ENCODE data around the gene SLC13A5. TPM values are rescaled to one million over a fixed set of nuclear protein-coding genes. Genes with fewer than 3 reads are reported as not detected.
A peak's percentile ranks its signal among the peaks of the same experiment; 100 is the strongest.

SLC13A5 gene
- total RNA-seq (2011; cell fraction: chromatin; rRNA removed; ENCODE audit: low replicate concordance): not detected in 2 replicates
- total RNA-seq (2011; cell fraction: nucleolus; rRNA removed): not detected in 2 replicates
- total RNA-seq (2011; cell fraction: nucleoplasm; rRNA removed): not detected in 2 replicates
- total RNA-seq (2014; rRNA removed) (not detected in 2 replicates), total RNA-seq (2014; rRNA removed; fragmentation: Illumina TruSeq; extraction: Trizol) (not detected in 2 replicates), total RNA-seq (2015; rRNA removed; fragmentation: Illumina TruSeq; extraction: Trizol) (not detected in 2 replicates), total RNA-seq (2021) (0.04 and 0.09 TPM in 2 replicates), polyA plus RNA-seq (2011; rRNA removed) (0.09 TPM in 1 of 2 replicates, not detected in the other), polyA plus RNA-seq (2014; fragmentation: Illumina TruSeq; extraction: Trizol) (not detected in 2 replicates), polyA plus RNA-seq (2014; fragmentation: Nextera tagmentation; extraction: Ambion mirVana) (not detected), polyA plus RNA-seq (2014; rRNA removed) (not detected in 2 replicates), polyA minus RNA-seq (2011; rRNA and poly(A)+ RNA removed) (not detected in 2 replicates), Bru-seq, nascent RNA (percentile 4 among the genes with signal in this experiment), BruChase-seq, experiment 1, labeled RNA remaining after a 2-hour chase (not detected), BruChase-seq, experiment 2, labeled RNA remaining after a 6-hour chase (not detected)
- polyA plus RNA-seq (2011; cell fraction: cytosol; rRNA removed): not detected in 2 replicates
- polyA plus RNA-seq (2011; cell fraction: nucleus; rRNA removed): 0.01 TPM in 1 of 2 replicates, not detected in the other
- polyA plus RNA-seq (2012): 0.15 TPM in 1 of 2 replicates, not detected in the other
- polyA minus RNA-seq (2011; cell fraction: cytosol; rRNA and poly(A)+ RNA removed): 3.8 TPM in 1 of 2 replicates, not detected in the other
- polyA minus RNA-seq (2011; cell fraction: nucleus; rRNA and poly(A)+ RNA removed): not detected in 2 replicates
- long read RNA-seq, experiment 1: 0 reads
- long read RNA-seq, experiment 2: 0 reads
- long read RNA-seq, experiment 3: 0 reads

- Histone ChIP-seq H3K79me2 (ENCODE audit: control insufficient read depth, insufficient read depth, low read length) (no peaks in the 10 kb centered on the region), H3K9ac (ENCODE audit: insufficient read depth in 1 of 2, low read depth in 2 of 2, low read length in 2 of 2) (no peak within 1 kb of the TSS; a peak in 1 of 4 replicates), H3K36me3 (ENCODE audit: control insufficient read depth, insufficient read depth, low read length) (no peaks in the 10 kb centered on the region), H2AFZ (ENCODE audit: low read depth, low read length) (no peak within 1 kb of the TSS), H3K9me1 (ENCODE audit: control insufficient read depth, insufficient read depth, low read length) (no peaks in the 10 kb centered on the region), H4K20me1 (replicated peaks; ENCODE audit: control insufficient read depth, insufficient read depth, low read length) (no peaks in the 10 kb centered on the region), H3K27ac (ENCODE audit: extremely low read depth, low read depth, low read length) (no peak within 1 kb of the TSS), H3K4me2 (ENCODE audit: insufficient read depth, low read length) (peak within 1 kb of the TSS; percentile 37), H3K4me1 (replicated peaks in 1 of 2; ENCODE audit: control insufficient read depth in 2 of 2, insufficient read depth in 2 of 2, low read length in 2 of 2) (peaks cover 0 to 14% of the 10 kb centered on the region in 2 experiments; a peak in 2 of 5 replicates), H3K27me3 (ENCODE audit: control insufficient read depth in 2 of 2, insufficient read depth in 2 of 2, low read length in 2 of 2) (peaks cover 0 to 17% of the 10 kb centered on the region in 2 experiments; a peak in 2 of 5 replicates), H3K9me3 (replicated peaks; ENCODE audit: control insufficient read depth, insufficient read depth, low read depth, low read length) (no peaks in the 10 kb centered on the region), H3K4me3 (no peak within 1 kb of the TSS)
- ATAC-seq (peak; percentile 91), DNase-seq (ENCODE audit: extremely low read depth in 1 of 4, low spot score in 3 of 4) (peak; percentile 22 to 59 (median 42)), FAIRE-seq (no peak)
- BruUV-seq (replicated peaks): no TSS peak
- in situ Hi-C loops (cut with MboI): no loop called here
- WGBS (ENCODE audit: insufficient coverage, low coverage, missing lambda C conversion rate): 18% methylated on average over 31 of the region's 71 CpGs
- ChIA-PET CTCF (ENCODE audit: low intra/inter-chr PET ratio) (no interaction called here), POLR2A (interaction anchor here (0.8 kb wide), 1 partner anchor 15 kb away, joined by 3 read pairs; no protein-coding TSS in a partner anchor)
- intact Hi-C loops (cut with micrococcal nuclease): no loop called here
- TF ChIP-seq ZBTB7A (IDR thresholded peaks at IDR 0.05; ENCODE audit: borderline replicate concordance, control insufficient read depth, low read depth, low read length) (peak; percentile 46; the same call in 1 of the 2 replicates), ELK3 (CRISPR knock-in tag; IDR thresholded peaks at IDR 0.05) (no peak), POLR2AphosphoS5 (IDR thresholded peaks at IDR 0.05; ENCODE audit: control insufficient read depth, insufficient read depth, low read depth, low read length) (no peak), CTCF (IDR thresholded peaks at IDR 0.05 in 2 of 3, conservative IDR thresholded peaks at IDR 0.05 in 1 of 3; ENCODE audit: insufficient read depth in 2 of 3, low read depth in 1 of 3, low read length in 3 of 3) (peak; percentile 17 to 90 (median 44); a peak in 4 of 6 replicates), ZNF644 (tag; IDR thresholded peaks at IDR 0.05; ENCODE audit: low read depth) (no peak), FUS (optimal IDR thresholded peaks at IDR 0.05; ENCODE audit: low read depth, low read length) (no peak), ARNT (IDR thresholded peaks at IDR 0.05) (no peak), NBN (IDR thresholded peaks at IDR 0.05; ENCODE audit: low read depth) (no peak), ARID2 (IDR thresholded peaks at IDR 0.05) (no peak)
Measured at GRCh38 chr17:6713130-6713917, at the start of gene SLC13A5. TSS of gene SLC13A5 (minus strand) at chr17:6713369. CDS start at chr17:6713333, 36 bp downstream.
